GM12878 (cell line): ENCODE results near the gene GPR87. TPM values are rescaled to one million over a fixed set of nuclear protein-coding genes. Genes with fewer than 3 reads are reported as not detected.

ENCODE experiments used
- ATAC-seq: fragments of 200-7000 bp; cut with Tn5 transposase; 3 replicates; pipeline ENCODE4 v1.9.1; 2020; ENCODE audit warnings: mild to moderate bottlenecking, moderate library complexity
- BruUV-seq: library from RNA; stranded (reverse); fragments of 400-500 nt; replicated peaks from 2 replicates; lab custom pipeline; 2021; lab: Mats Ljungman, UMichigan
- CTCF ChIA-PET: fragments of 300-600 bp; sonication (Branson Sonifier 250); formaldehyde crosslinking; extraction: SDS; loops from one replicate; lab custom pipeline; 2021; ENCODE audit warnings: inconsistent platforms; lab: Yijun Ruan, JAX
- POLR2A ChIA-PET: fragments of 350-600 bp; formaldehyde crosslinking; extraction: SDS; loops from one replicate; lab custom pipeline; 2021; ENCODE audit warnings: inconsistent platforms; lab: Charles Lee
- RAD21 ChIA-PET: fragments of 300-600 bp; sonication (Branson Sonifier 250); formaldehyde crosslinking; loops from one replicate; lab custom pipeline; 2023; ENCODE audit warnings: antibody characterized with exemption; ENCODE audit not compliant: unreplicated experiment; lab: Charles Lee
- SMC1A ChIA-PET: fragments of 300-600 bp; sonication (Branson Sonifier 250); formaldehyde crosslinking; loops from one replicate; lab custom pipeline; 2023; ENCODE audit not compliant: unreplicated experiment, uncharacterized antibody; lab: Charles Lee
- DNase-seq: peaks from one replicate; pipeline ENCODE4 v3.0.0-alpha.2; 2011; ENCODE audit warnings: low read depth, low spot score
- FAIRE-seq: peaks from 3 replicates; lab custom pipeline; 2011; peaks lifted over from hg19 to GRCh38; lab: Jason Lieb, UNC
- H2AFZ ChIP-seq: 2 replicates; pipeline ENCODE4 v1.6.0; 2011; ENCODE audit warnings: low read depth, low read length, control low read depth; ENCODE audit not compliant: control insufficient read depth
- H3K27ac ChIP-seq: 2 replicates; pipeline ENCODE4 v1.5.1; 2011; ENCODE audit warnings: control low read depth; ENCODE audit not compliant: control insufficient read depth, insufficient read depth
- H3K27me3 ChIP-seq, 2 experiments: replicated peaks in 1 of 2; 2 replicates each; pipeline versions ENCODE4 v1.6.0 to v1.6.1; 2011; ENCODE audit warnings: low read length in 1 of 2; ENCODE audit not compliant: control insufficient read depth in 2 of 2, insufficient read depth in 2 of 2
- H3K36me3 ChIP-seq, 2 experiments: 2 replicates each; pipeline ENCODE4 v1.5.1; 2011; ENCODE audit warnings: low read length in 1 of 2; ENCODE audit not compliant: control insufficient read depth in 2 of 2, insufficient read depth in 2 of 2
- H3K4me1 ChIP-seq: 2 replicates; pipeline ENCODE4 v1.6.1; 2011; ENCODE audit warnings: mild to moderate bottlenecking, low read length, moderate library complexity, mixed read lengths; ENCODE audit not compliant: control insufficient read depth, insufficient read depth
- H3K4me2 ChIP-seq: 2 replicates; pipeline ENCODE4 v1.6.0; 2011; ENCODE audit warnings: control low read depth; ENCODE audit not compliant: control insufficient read depth, insufficient read depth
- H3K4me3 ChIP-seq: fragments of 200-600 bp; sonication (generic); 2 replicates; pipeline ENCODE4 v1.5.1; 2016
- H3K79me2 ChIP-seq: 2 replicates; pipeline ENCODE4 v1.6.0; 2011; ENCODE audit warnings: low read length; ENCODE audit not compliant: control insufficient read depth, insufficient read depth
- H3K9ac ChIP-seq: 2 replicates; pipeline ENCODE4 v1.8.0; 2011; ENCODE audit warnings: low read length, control low read depth, mixed read lengths; ENCODE audit not compliant: control insufficient read depth, insufficient read depth
- H3K9me3 ChIP-seq: replicated peaks from 3 replicates; pipeline ENCODE4 v1.5.1; 2011; ENCODE audit warnings: mild to moderate bottlenecking, low read length; ENCODE audit not compliant: control insufficient read depth, insufficient read depth
- H4K20me1 ChIP-seq: 2 replicates; pipeline ENCODE4 v1.6.0; 2011; ENCODE audit not compliant: control insufficient read depth, insufficient read depth
- CBX5 ChIP-seq: sonication (generic); IDR thresholded peaks from 2 replicates; pipeline ENCODE4 v1.6.1; 2016; ENCODE audit warnings: low read depth, moderate library complexity, mild to moderate bottlenecking, inconsistent platforms
- FOXM1 ChIP-seq: IDR thresholded peaks from 2 replicates; pipeline ENCODE4 v1.6.1; 2012; ENCODE audit warnings: low read depth, mild to moderate bottlenecking, inconsistent platforms, low read length, moderate library complexity
- HCFC1 ChIP-seq: fragments of 150-350 bp; IDR thresholded peaks from 2 replicates; pipeline ENCODE4 v1.6.1; 2014; ENCODE audit warnings: low read length
- IKZF1 ChIP-seq: fragments of 450-650 bp; conservative IDR thresholded peaks from 2 replicates; pipeline ENCODE4 v1.6.1; 2017; ENCODE audit warnings: antibody characterized with exemption, mild to moderate bottlenecking
- JUNB ChIP-seq: IDR thresholded peaks from 2 replicates; pipeline ENCODE4 v1.6.1; 2016; ENCODE audit warnings: antibody characterized with exemption, mild to moderate bottlenecking
- NR2C1 ChIP-seq: fragments of 450-650 bp; IDR thresholded peaks from 2 replicates; pipeline ENCODE4 v1.6.1; 2017; ENCODE audit warnings: antibody characterized with exemption, mild to moderate bottlenecking, moderate library complexity
- PAX8 ChIP-seq: fragments of 450-650 bp; IDR thresholded peaks from 2 replicates; pipeline ENCODE4 v1.6.1; 2017; ENCODE audit warnings: mild to moderate bottlenecking, moderate library complexity
- PKNOX1 ChIP-seq: fragments of 450-650 bp; IDR thresholded peaks from 2 replicates; pipeline ENCODE4 v1.6.1; 2016; ENCODE audit warnings: mild to moderate bottlenecking
- POU2F2 ChIP-seq: IDR thresholded peaks from 3 replicates; pipeline ENCODE4 v1.6.1; 2011; ENCODE audit warnings: low read depth, mild to moderate bottlenecking, low read length, borderline replicate concordance
- SMARCA5 ChIP-seq: fragments of 450-650 bp; IDR thresholded peaks from 2 replicates; pipeline ENCODE4 v1.6.1; 2017; ENCODE audit warnings: mild to moderate bottlenecking
- SREBF2 ChIP-seq: IDR thresholded peaks from 2 replicates; pipeline ENCODE4 v1.6.1; 2012; ENCODE audit warnings: mild to moderate bottlenecking, low read length
- SRF ChIP-seq, 2 experiments: IDR thresholded peaks; 2 replicates each; pipeline ENCODE4 v1.6.1; 2011; ENCODE audit warnings: low read depth in 2 of 2, low read length in 2 of 2, mild to moderate bottlenecking in 1 of 2, moderate library complexity in 1 of 2
- whole genome bisulfite sequencing: methylation state at CpG from one replicate; pipeline ENCODE4 v1.1.6; 2016; ENCODE audit warnings: low lambda C conversion rate; ENCODE audit not compliant: insufficient replicate concordance, insufficient coverage; ENCODE audit errors: missing lambda C conversion rate; 5-methylcytosine and 5-hydroxymethylcytosine counted together
- in situ Hi-C: fragments of 300-500 bp; cut with MboI; formaldehyde crosslinking; loops from 9 replicates; pipeline ENCODE4 v1.14.3; 2018; ENCODE audit warnings: mixed read lengths
- intact Hi-C: fragments of 100-400 bp; cut with micrococcal nuclease; formaldehyde crosslinking; loops from one replicate; pipeline ENCODE4 v1.14.2; 2022; ENCODE audit not compliant: unreplicated experiment
- polyA plus RNA-seq, 11 experiments: library from polyadenylated mRNA; depleted of rRNA in 4 of 11; unstranded in 6 of 11; stranded (reverse) in 5 of 11; fragments of >200 nt; fragmentation: Nextera tagmentation in 4 of 11; fragmentation: Illumina TruSeq in 1 of 11; extraction: Ambion mirVana in 4 of 11; extraction: Trizol in 1 of 11; gene quantifications; 1 replicate in 1 of 11; 2 replicates in 10 of 11; pipeline versions ENCODE4 v1.2.1 to v1.2.3, GENCODE V29; 2011 to 2016; ENCODE audit warnings: inconsistent platforms in 2 of 11, missing spikeins in 2 of 11, low read depth in 1 of 11
- total RNA-seq, 4 experiments: library from RNA; depleted of rRNA in 3 of 4; stranded (reverse); fragments of >200 nt in 3 of 4; fragmentation: Illumina TruSeq in 1 of 4; extraction: Trizol in 1 of 4; gene quantifications; 2 replicates each; pipeline versions ENCODE4 v1.2.1 to v1.2.3, GENCODE V29; 2013 to 2021
- TF ChIP-seq, protein P1 (sequence below): fragments of 450-650 bp; IDR thresholded peaks from 2 replicates; pipeline ENCODE4 v1.6.1; 2017; ENCODE audit warnings: mild to moderate bottlenecking, low read depth, inconsistent platforms; ENCODE audit not compliant: poor library complexity, severe bottlenecking

The GPR87 gene
- total and polyA plus RNA-seq, 10 of the 15 experiments (the other 5 are each of a cell fraction or from before 2014, with no cell fraction given), result 0.06 to 0.27 (median 0.16) TPM; not detected in 5

DNA sequence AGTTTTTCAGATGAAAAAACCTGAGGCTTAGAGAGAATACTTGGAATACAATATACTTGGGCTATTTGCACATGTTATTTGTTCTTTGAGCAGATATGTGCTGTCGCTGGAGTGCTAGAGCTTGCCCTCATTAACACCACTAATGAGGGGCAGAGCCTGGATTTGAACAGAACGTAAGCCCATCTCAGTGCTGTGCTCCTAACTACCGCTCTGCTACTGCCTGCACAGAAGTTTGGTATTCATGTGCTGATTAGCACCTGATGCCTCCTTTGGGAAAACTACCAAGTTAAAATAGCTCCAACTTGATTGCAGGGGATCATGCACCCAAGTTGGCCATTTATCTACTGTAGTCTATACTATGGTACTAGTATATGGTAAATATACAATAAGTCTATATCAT lies 3.6 kb downstream of the GPR87 start (continued):
- TF ChIP-seq PKNOX1, result no peak
- TF ChIP-seq JUNB, result no peak
- TF ChIP-seq, all 136 proteins: peak for 0

- CTCF ChIA-PET, result no interaction called here
- RAD21 ChIA-PET, result no interaction called here
- in situ Hi-C loops, result no loop called here
- H3K36me3 ChIP-seq, result no peaks in the 10 kb centered on the region
- POLR2A ChIA-PET, result no interaction called here
- H2AFZ ChIP-seq, result no peak overlapping the region
- H3K4me2 ChIP-seq, result no peak overlapping the region
- H3K27me3 ChIP-seq, result no peaks in the 10 kb centered on the region; a peak in 1 of 4 replicates
- H3K4me3 ChIP-seq, result no peak overlapping the region
- no peaks in the 10 kb centered on the region for H4K20me1 ChIP-seq
- no peak for FAIRE-seq
- BruUV-seq, result no TSS peak
- H3K9me3 ChIP-seq, result no peaks in the 10 kb centered on the region
- WGBS, result 54% methylated on average over 2 of the region's 2 CpGs
- no peaks in the 10 kb centered on the region for H3K4me1 ChIP-seq
- no peak for DNase-seq
- SMC1A ChIA-PET, result interaction anchor here (1.6 kb wide), 1 partner anchor 142 kb away, joined by 3 read pairs; no protein-coding TSS in a partner anchor
- TF ChIP-seq CBX5 (no peak), SMARCA5 (no peak), HCFC1 (no peak), NR2C1 (no peak), IKZF1 (no peak), PAX8 (no peak), SRF (IDR thresholded peaks at IDR 0.05; ENCODE audit: low read depth in 2 of 2, low read length in 2 of 2) (no peak), SREBF2 (no peak), FOXM1 (no peak), POU2F2 (no peak)
- TF ChIP-seq, protein P1, sequence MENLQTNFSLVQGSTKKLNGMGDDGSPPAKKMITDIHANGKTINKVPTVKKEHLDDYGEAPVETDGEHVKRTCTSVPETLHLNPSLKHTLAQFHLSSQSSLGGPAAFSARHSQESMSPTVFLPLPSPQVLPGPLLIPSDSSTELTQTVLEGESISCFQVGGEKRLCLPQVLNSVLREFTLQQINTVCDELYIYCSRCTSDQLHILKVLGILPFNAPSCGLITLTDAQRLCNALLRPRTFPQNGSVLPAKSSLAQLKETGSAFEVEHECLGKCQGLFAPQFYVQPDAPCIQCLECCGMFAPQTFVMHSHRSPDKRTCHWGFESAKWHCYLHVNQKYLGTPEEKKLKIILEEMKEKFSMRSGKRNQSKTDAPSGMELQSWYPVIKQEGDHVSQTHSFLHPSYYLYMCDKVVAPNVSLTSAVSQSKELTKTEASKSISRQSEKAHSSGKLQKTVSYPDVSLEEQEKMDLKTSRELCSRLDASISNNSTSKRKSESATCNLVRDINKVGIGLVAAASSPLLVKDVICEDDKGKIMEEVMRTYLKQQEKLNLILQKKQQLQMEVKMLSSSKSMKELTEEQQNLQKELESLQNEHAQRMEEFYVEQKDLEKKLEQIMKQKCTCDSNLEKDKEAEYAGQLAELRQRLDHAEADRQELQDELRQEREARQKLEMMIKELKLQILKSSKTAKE, result no peak
- TF ChIP-seq, all 136 proteins: peak for 0
- no peaks in the 10 kb centered on the region for H3K79me2 ChIP-seq
- intact Hi-C loops, result no loop called here
- no peak overlapping the region for H3K9ac ChIP-seq
- ATAC-seq, result no peak
- no peak overlapping the region for H3K27ac ChIP-seq
Observed at GRCh38 chr3:151309566-151309965, 7.1 kb downstream of the GPR87 start.
